HepG2 (cell line): ENCODE results near the gene NAGA. TPM values are rescaled to one million over a fixed set of nuclear protein-coding genes. Genes with fewer than 3 reads are reported as not detected.

Experiments
- BRD4 ChIP-seq: sonication (generic); formaldehyde crosslinking; IDR thresholded peaks from 2 replicates; pipeline ENCODE4 v1.4.0; 2020; ENCODE audit warnings: missing genetic modification reagents
- CREM ChIP-seq, 2 experiments: sonication (generic) in 1 of 2; formaldehyde crosslinking in 1 of 2; IDR thresholded peaks; 2 replicates each; pipeline versions ENCODE4 v1.4.0 to v1.6.1; 2016 to 2020; ENCODE audit warnings: antibody characterized with exemption in 1 of 2, mild to moderate bottlenecking in 1 of 2, missing genetic modification reagents in 1 of 2
- EED ChIP-seq: sonication (generic); formaldehyde crosslinking; IDR thresholded peaks from 2 replicates; pipeline ENCODE4 v1.5.0; 2020; ENCODE audit warnings: mild to moderate bottlenecking, missing genetic modification reagents
- JUN ChIP-seq: sonication (generic); formaldehyde crosslinking; IDR thresholded peaks from 2 replicates; pipeline ENCODE4 v1.4.0; 2020; ENCODE audit warnings: mild to moderate bottlenecking, missing genetic modification reagents
- NFE2L2 ChIP-seq: fragments of 150-350 bp; IDR thresholded peaks from 2 replicates; pipeline ENCODE4 v1.6.1; 2014; ENCODE audit warnings: low read length
- PHF20 ChIP-seq: sonication (generic); formaldehyde crosslinking; IDR thresholded peaks from 2 replicates; pipeline ENCODE4 v1.5.0; 2020; ENCODE audit warnings: mild to moderate bottlenecking, missing genetic modification reagents
- SRSF4 ChIP-seq: fragments of 200-400 bp; formaldehyde crosslinking; IDR thresholded peaks from one replicate; pipeline ENCODE4 v1.6.1; 2018; ENCODE audit warnings: mild to moderate bottlenecking, low read depth, low read length, moderate library complexity; ENCODE audit not compliant: poor library complexity, severe bottlenecking
- ZBTB7B ChIP-seq: sonication (generic); formaldehyde crosslinking; IDR thresholded peaks from 2 replicates; pipeline ENCODE4 v1.4.0; 2020; ENCODE audit warnings: missing genetic modification reagents
- ZNF441 ChIP-seq: sonication (generic); formaldehyde crosslinking; IDR thresholded peaks from 2 replicates; pipeline ENCODE4 v1.7.0; 2021; ENCODE audit warnings: missing genetic modification reagents, borderline replicate concordance
- ZNF446 ChIP-seq: sonication (generic); formaldehyde crosslinking; IDR thresholded peaks from 2 replicates; pipeline ENCODE4 v1.5.0; 2020; ENCODE audit warnings: mild to moderate bottlenecking, missing genetic modification reagents
- ZNF781 ChIP-seq: sonication (generic); formaldehyde crosslinking; IDR thresholded peaks from 2 replicates; pipeline ENCODE4 v1.5.1; 2020; ENCODE audit warnings: borderline replicate concordance, mild to moderate bottlenecking, missing genetic modification reagents; ENCODE audit errors: not compliant biosample characterization
- polyA plus RNA-seq, 8 experiments: library from polyadenylated mRNA; depleted of rRNA in 3 of 8; stranded (reverse) in 7 of 8; unstranded in 1 of 8; fragments of >200 nt; fragmentation: Illumina TruSeq in 4 of 8; extraction: Trizol in 4 of 8; gene quantifications; 2 replicates each; pipeline versions ENCODE4 v1.2.1 to v1.2.3, GENCODE V29; 2011 to 2016; ENCODE audit warnings: low read depth in 4 of 8, missing spikeins in 1 of 8, mixed read lengths in 1 of 8; ENCODE audit not compliant: insufficient read depth in 1 of 8
- total RNA-seq, 5 experiments: library from RNA; depleted of rRNA; stranded (reverse); fragments of >200 nt; fragmentation: Illumina TruSeq; extraction: Trizol; gene quantifications; 2 replicates each; pipeline ENCODE4 v1.2.3, GENCODE V29; 2016; ENCODE audit warnings: low read depth in 1 of 5
- TF ChIP-seq, protein P1 (sequence below): sonication (generic); formaldehyde crosslinking; IDR thresholded peaks from 2 replicates; pipeline ENCODE4 v1.9.0; 2021; ENCODE audit warnings: mild to moderate bottlenecking, missing genetic modification reagents
- TF ChIP-seq, protein P2 (sequence below): sonication (generic); formaldehyde crosslinking; IDR thresholded peaks from one replicate; pipeline ENCODE4 v1.5.1; 2020; ENCODE audit warnings: mild to moderate bottlenecking, missing genetic modification reagents; ENCODE audit errors: not compliant biosample characterization

NAGA gene
- total and polyA plus RNA-seq, 2 of the 13 experiments (the other 11 are each of a cell fraction or from before 2014, with no cell fraction given) = 15.1 to 23.4 TPM

- TF ChIP-seq ZNF781 (CRISPR knock-in tag) (peak; percentile 89), PHF20 (CRISPR knock-in tag) (peak; percentile 71), JUN (peak; percentile 70; the same call in 1 of the 2 replicates), CREM (IDR thresholded peaks at IDR 0.05) (peak; percentile 46), CREM (CRISPR knock-in tag; IDR thresholded peaks at IDR 0.05) (peak; percentile 43; the same call in 1 of the 2 replicates), NFE2L2 (no peak), BRD4 (CRISPR knock-in tag) (peak; percentile 76; the same call in 1 of the 2 replicates), ZBTB7B (no peak), SRSF4 (no peak), ZNF446 (CRISPR knock-in tag) (no peak; the same call in 1 of the 2 replicates), ZNF441 (CRISPR knock-in tag) (peak; percentile 58; the same call in 1 of the 2 replicates), EED (CRISPR knock-in tag) (no peak)
- TF ChIP-seq, protein P1, sequence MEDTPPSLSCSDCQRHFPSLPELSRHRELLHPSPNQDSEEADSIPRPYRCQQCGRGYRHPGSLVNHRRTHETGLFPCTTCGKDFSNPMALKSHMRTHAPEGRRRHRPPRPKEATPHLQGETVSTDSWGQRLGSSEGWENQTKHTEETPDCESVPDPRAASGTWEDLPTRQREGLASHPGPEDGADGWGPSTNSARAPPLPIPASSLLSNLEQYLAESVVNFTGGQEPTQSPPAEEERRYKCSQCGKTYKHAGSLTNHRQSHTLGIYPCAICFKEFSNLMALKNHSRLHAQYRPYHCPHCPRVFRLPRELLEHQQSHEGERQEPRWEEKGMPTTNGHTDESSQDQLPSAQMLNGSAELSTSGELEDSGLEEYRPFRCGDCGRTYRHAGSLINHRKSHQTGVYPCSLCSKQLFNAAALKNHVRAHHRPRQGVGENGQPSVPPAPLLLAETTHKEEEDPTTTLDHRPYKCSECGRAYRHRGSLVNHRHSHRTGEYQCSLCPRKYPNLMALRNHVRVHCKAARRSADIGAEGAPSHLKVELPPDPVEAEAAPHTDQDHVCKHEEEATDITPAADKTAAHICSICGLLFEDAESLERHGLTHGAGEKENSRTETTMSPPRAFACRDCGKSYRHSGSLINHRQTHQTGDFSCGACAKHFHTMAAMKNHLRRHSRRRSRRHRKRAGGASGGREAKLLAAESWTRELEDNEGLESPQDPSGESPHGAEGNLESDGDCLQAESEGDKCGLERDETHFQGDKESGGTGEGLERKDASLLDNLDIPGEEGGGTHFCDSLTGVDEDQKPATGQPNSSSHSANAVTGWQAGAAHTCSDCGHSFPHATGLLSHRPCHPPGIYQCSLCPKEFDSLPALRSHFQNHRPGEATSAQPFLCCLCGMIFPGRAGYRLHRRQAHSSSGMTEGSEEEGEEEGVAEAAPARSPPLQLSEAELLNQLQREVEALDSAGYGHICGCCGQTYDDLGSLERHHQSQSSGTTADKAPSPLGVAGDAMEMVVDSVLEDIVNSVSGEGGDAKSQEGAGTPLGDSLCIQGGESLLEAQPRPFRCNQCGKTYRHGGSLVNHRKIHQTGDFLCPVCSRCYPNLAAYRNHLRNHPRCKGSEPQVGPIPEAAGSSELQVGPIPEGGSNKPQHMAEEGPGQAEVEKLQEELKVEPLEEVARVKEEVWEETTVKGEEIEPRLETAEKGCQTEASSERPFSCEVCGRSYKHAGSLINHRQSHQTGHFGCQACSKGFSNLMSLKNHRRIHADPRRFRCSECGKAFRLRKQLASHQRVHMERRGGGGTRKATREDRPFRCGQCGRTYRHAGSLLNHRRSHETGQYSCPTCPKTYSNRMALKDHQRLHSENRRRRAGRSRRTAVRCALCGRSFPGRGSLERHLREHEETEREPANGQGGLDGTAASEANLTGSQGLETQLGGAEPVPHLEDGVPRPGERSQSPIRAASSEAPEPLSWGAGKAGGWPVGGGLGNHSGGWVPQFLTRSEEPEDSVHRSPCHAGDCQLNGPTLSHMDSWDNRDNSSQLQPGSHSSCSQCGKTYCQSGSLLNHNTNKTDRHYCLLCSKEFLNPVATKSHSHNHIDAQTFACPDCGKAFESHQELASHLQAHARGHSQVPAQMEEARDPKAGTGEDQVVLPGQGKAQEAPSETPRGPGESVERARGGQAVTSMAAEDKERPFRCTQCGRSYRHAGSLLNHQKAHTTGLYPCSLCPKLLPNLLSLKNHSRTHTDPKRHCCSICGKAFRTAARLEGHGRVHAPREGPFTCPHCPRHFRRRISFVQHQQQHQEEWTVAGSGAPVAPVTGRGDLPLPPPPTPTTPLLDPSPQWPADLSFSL (CRISPR knock-in tag) = no peak
- TF ChIP-seq, protein P2, sequence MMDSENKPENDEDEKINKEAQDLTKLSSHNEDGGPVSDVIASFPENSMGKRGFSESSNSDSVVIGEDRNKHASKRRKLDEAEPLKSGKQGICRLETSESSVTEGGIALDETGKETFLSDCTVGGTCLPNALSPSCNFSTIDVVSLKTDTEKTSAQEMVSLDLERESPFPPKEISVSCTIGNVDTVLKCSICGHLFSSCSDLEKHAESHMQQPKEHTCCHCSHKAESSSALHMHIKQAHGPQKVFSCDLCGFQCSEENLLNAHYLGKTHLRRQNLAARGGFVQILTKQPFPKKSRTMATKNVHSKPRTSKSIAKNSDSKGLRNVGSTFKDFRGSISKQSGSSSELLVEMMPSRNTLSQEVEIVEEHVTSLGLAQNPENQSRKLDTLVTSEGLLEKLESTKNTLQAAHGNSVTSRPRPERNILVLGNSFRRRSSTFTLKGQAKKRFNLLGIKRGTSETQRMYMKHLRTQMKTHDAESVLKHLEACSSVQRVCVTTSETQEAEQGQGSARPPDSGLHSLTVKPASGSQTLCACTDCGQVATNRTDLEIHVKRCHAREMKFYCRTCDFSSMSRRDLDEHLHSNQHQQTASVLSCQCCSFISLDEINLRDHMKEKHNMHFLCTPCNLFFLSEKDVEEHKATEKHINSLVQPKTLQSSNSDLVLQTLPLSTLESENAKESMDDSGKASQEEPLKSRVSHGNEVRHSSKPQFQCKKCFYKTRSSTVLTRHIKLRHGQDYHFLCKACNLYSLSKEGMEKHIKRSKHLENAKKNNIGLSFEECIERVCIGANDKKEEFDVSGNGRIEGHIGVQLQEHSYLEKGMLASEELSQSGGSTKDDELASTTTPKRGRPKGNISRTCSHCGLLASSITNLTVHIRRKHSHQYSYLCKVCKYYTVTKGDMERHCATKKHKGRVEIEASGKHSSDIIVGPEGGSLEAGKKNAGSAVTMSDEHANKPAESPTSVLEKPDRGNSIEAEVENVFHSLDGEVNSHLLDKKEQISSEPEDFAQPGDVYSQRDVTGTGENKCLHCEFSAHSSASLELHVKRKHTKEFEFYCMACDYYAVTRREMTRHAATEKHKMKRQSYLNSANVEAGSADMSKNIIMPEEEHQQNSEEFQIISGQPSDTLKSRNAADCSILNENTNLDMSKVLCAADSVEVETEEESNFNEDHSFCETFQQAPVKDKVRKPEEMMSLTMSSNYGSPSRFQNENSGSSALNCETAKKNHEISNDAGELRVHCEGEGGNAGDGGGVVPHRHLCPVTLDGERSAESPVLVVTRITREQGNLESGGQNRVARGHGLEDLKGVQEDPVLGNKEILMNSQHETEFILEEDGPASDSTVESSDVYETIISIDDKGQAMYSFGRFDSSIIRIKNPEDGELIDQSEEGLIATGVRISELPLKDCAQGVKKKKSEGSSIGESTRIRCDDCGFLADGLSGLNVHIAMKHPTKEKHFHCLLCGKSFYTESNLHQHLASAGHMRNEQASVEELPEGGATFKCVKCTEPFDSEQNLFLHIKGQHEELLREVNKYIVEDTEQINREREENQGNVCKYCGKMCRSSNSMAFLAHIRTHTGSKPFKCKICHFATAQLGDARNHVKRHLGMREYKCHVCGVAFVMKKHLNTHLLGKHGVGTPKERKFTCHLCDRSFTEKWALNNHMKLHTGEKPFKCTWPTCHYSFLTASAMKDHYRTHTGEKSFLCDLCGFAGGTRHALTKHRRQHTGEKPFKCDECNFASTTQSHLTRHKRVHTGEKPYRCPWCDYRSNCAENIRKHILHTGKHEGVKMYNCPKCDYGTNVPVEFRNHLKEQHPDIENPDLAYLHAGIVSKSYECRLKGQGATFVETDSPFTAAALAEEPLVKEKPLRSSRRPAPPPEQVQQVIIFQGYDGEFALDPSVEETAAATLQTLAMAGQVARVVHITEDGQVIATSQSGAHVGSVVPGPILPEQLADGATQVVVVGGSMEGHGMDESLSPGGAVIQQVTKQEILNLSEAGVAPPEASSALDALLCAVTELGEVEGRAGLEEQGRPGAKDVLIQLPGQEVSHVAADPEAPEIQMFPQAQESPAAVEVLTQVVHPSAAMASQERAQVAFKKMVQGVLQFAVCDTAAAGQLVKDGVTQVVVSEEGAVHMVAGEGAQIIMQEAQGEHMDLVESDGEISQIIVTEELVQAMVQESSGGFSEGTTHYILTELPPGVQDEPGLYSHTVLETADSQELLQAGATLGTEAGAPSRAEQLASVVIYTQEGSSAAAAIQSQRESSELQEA (CRISPR knock-in tag) = peak; percentile 25
Measured at GRCh38 chr22:42070517-42071422, at the start of gene NAGA (continued).
